NCI-H345 (cell line): ENCODE results near the gene GBGT1.

Experiments
- DNase-seq: peaks from one replicate; lab custom pipeline; 2025; lab: John Stamatoyannopoulos, UW

Gene GBGT1

GRCh38 chr9:133162861-133163503 is 732 bp downstream of the GBGT1 start:
- no peak for DNase-seq

GRCh38 chr9:133161547-133161950 is 2.2 kb downstream of the GBGT1 start:
- no peak for DNase-seq

DNA sequence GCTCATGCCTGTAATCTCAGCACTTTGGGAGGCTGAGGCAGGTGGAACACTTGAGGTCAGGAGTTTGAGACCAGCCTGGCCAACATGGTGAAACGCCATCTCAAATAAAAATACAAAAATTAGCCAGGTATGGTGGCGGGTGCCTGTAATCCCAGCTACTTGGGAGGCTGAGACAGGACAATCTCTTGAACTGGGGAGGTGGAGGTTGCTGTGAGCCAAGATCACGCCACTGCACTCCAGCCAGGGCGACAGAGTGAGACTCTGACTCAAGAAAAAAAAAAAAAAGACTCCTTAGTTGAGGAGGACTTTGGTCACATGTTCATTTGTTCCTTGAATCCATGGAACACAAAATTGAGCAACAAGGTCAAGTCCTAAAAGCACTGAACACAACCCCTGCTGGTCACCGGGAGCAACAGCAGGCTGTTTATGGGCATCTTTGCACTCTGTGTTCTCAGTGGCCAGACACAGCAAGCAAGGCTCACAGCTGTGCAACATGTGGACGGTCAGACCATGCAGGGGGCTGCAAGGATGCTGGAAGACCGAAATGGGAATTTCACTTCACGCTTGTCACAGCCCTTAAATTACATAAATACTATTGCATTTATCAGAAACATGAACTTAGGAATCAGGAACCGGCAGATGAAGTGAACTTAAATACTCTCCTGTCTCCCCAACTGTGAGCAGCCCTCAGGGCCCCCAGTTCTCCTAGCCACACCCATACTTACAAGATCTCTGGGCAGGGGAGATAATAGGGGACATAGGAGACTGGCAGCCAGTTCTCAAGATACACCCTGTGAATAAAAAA is 2.8 kb downstream of the GBGT1 start:
- peak; percentile 19 for DNase-seq

- no peak for DNase-seq
Observed at GRCh38 chr9:133158695-133159094, 5.0 kb downstream of the GBGT1 start.

DNA sequence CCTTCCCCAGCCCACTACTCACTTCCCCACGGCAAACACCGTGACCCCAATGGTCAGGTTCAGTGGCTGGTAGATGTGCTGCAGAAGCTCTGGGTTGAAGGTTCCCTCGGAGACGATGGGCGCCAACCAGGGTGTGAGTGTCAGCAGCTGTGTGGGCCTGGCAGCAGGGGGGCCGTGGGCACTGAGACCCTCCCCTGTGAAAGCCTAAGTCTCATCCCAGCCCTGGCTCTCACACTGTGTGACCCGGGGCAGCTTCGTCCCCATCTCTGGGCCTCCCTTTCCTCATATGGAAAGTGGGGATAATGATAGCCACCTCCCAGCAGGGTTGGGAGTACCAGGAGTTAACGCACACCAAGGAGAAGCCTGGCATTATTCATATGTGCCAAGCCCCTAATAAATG is 8.6 kb downstream of the GBGT1 start:
- no peak for DNase-seq

DNA sequence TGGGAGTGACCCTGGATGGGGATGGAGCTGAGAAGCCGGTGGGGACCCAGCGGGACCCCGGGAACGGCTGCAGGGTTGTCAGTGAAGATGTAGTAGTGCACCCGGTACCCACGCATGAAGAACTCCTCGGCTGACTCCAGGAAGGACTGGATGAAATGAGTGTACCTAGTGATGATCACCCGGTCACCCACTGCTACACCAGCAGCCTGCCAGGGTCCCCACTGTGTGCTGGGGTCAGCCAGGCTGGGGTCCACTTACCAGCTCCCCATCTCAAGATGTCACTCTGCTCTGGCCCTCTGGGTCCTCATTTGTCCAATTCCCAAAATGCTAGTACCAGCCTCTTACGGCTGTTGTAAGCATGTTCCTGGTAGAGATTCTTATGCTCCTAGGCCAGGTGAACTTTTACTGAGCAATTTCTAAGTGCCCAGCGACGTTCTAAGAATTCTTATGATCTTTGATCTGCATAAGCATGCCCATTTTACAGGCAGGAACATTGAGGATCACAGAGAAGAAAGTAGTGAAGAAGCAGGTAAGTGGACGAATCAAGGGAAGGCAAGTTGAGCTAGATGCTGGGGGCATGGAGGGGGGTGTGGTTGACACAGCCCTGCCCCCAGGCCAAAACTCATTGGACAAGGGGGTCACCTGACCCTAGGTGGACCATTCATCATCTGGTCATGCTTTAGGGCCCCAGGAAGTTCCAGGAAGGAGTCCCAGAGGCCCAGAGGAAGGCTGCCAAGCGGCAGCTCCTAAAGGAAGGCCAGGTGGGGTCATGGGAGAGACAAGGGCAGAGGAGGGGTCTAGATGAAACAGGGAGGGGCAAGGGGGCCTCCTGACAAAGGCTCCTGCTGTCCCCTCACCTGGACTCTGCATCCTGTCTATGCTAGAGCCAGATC is 9.4 kb downstream of the GBGT1 start:
- DNase-seq, result no peak

DNA sequence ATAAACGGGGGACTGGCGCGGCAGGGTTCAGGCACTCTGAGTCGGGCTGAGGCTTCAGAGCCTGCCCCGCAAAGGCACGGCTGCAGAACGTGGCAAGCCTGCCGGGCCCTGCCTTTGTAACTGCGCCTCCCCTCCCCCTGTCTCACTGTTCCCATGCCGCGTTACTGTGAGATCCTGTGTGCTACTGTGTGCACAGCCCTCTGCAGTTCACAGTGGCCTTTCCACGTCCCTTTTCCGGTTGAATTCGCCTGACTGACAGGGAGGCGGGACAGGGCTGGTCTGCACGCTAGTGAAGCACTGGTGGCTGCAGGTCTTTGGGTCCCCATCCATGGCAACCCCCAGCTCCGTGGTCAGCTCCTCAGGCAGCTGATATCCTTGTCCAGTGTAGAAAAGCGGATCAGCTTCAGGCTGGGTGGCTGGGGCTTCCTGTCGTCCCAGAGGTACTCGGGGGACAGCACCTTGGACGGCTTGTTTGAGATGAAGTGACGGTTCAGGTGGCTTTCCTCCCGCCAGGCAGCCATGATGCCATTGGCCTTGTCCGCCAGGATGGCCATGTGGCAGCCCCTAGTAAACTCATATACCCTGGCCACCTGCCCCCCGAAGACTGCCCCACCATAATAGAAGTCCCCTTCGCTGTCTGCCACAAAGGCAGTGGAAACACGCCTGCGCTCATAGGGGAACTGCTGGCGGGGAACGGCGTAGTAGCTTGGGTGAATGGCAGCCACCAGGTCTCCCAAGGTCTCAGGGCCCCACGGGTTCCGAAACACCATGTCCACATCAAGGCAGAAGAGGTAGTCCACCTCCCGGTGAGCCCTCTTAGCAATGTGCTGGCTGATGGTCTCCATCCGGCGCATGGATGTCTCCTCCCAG is 10.3 kb downstream of the GBGT1 start:
- DNase-seq, result no peak

DNA sequence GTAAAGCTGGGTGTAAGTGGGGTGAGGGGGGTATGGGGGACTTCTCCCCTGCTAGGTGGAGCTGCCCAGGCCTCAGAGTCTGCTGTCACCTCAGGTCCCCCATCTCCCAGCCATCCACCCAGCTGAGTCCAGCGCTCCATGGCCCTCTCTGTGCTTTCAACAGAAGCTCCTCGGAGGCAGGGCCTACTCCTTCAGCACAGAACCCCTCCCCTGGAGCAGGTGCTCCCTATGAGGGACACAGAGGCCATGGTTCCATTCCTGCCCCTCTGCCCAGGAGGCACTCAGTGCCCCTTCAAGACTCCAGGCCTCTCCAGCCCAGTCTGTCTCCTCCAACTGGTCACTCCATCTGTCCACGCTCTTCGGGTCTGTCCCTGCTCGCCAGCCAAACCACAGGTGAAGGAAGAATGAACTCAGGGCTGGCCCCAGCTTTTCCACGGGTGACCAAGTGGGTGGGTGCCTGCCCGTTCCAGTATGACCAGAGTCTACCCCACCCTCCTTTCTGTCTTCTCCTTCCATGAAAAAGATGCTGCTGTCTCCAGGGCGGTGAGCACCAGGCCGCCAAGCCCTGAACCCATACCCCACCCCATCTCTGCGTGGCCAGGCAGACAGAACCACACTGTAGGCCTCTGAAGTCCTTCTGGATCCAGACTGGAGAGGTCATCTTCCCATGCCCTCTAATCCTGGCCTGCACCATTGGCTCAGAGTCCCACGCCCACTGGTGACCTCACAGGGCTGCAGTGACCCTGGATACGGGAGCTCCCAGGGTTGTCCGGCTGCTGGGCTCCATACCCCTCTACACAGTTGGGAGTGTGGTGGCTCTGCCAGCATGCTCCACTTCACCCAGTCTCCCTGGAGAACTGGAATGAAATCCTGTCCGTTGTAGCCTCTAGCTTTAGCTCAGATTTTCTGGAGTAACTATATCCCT is 11.9 kb downstream of the GBGT1 start:
- DNase-seq, result no peak

DNA sequence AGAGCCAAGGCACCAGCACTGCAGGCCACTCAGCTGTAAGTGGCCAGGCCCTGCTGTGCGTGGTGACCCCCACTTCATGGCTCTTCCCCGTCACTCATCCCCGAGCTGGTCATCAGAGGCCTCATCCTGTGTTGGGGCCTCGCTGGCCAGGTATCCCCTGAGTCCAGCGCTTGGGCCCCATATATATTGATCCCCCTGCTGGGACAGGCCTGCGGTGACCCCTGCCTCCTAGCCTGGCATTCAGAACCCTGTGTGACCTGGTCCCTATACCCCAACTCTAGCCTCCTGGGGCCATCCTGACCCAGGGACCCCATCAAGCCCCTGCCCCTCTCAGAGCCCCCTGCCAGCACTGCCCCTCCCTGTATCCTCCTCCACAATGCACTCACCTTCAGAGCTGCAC is 12.7 kb downstream of the GBGT1 start:
- no peak for DNase-seq

DNA sequence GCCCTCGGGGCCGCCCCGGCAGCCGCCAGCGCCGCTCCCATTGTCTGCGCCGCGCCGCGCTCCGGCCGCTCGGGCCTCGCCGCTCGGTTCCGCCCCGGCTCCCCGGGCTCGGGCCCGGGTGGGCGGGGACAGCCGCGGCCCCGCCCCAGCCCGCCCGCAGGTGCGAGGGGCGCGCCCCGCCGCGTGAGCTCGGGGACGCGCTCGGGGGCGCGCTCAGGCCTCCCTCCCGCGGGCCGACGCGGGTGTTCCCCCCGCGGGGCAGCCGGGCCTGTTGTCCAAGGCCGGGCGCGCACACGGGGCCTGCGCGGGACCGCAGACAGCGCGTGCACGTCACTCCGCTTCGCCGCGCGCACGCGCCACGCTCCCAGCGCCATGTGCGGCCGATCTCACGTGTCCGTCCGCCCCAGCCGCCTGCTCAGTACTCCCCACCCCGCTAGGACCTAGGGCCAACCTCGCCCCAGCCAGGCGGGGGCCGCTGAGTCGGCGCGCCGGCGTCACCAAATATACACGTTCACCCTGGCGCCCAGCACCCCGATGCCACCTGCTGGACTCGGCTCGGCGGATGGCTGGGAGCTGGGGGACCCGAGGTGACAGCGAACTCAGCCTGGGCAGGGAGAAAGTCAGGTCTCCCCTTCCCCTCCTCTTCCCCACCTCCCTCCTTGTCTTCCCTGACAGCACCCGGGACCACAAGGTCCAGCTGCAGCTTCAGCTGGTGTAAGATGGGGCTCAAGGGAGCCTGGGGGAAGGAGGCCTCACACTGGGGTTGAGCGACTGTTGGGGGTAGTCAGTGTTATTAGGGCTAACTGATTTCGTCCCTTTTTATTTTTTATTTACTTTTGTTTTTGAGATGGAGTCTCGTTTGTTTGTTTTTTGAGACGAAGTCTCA is 14.3 kb downstream of the GBGT1 start:
- DNase-seq, result peak; percentile 92

- peak; percentile 47 for DNase-seq
Observed at GRCh38 chr9:133148199-133149129, 15.2 kb downstream of the GBGT1 start.

DNA sequence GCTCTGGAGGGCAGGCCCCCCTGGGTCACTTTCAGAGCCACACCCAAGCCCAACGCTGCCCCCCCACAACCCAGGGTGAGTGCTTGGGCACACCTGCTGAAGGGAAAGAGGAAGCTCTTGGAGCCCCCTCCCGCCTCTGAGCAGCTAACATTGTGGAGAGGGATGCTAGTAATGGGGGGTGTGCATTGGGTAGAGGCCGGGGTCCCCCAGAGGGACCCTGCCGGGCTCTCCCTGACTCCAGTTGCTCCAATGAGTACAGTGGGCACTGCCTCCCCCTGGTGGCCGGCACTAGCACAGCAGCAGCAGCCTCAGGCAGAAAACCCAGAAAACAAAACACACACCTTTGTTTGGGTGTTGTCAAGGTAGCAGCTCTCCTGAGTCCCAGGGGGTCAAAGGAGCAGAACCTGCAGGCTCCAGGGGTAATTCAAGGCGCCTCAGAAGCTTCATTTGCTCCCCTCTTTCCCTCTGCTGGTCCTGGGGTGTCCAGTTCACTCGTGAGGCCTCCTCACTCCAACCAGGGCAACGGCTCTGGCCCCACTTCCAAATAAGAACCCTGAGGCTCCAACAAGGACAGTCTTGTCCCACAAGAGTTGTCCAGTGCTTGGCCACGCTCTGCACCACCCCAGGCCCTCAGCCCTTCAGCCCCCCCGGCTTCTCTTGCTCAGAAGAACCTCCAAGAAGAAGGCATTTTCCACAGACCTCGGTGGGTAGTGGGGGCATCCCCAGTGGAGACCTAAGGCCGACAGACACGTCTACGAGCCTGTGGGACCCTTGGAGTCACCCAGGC is 16.1 kb downstream of the GBGT1 start:
- peak; percentile 75 for DNase-seq

GRCh38 chr9:133146746-133147411 is 16.8 kb downstream of the GBGT1 start:
- no peak for DNase-seq

GRCh38 chr9:133144904-133145851 is 18.5 kb downstream of the GBGT1 start:
- no peak for DNase-seq

GRCh38 chr9:133144142-133144903 is 19.4 kb downstream of the GBGT1 start:
- DNase-seq, result peak; percentile 66
